WTC11 (cell line): Measurements from ENCODE around the gene TLK1. TPM values are rescaled to one million over a fixed set of nuclear protein-coding genes. Genes with fewer than 3 reads are reported as not detected.

Experiments used
- ATAC-seq: fragments of 200-7000 bp; cut with Tn5 transposase; 2 replicates; pipeline ENCODE4 v1.10.0; 2021; ENCODE audit warnings: mild to moderate bottlenecking, moderate library complexity
- CTCF ChIA-PET: fragments of 300-600 bp; sonication (Branson Sonifier 250); formaldehyde crosslinking; loops from one replicate; lab custom pipeline; 2021; ENCODE audit warnings: antibody characterized with exemption; lab: Charles Lee
- POLR2A ChIA-PET: fragments of 350-600 bp; sonication (Branson Sonifier 250); formaldehyde crosslinking; loops from one replicate; lab custom pipeline; 2021; ENCODE audit warnings: antibody characterized with exemption; lab: Charles Lee
- DNase-seq: peaks from one replicate; pipeline ENCODE4 v3.0.0; 2021; ENCODE audit warnings: low spot score
- H3K27ac Mint-ChIP-seq: 2 replicates; pipeline ENCODE4 v1.8.0; 2021; ENCODE audit warnings: mixed read lengths
- H3K27me3 Mint-ChIP-seq: 2 replicates; pipeline ENCODE4 v1.8.0; 2021; ENCODE audit warnings: low read depth, mild to moderate bottlenecking, moderate library complexity, mixed read lengths
- H3K36me3 Mint-ChIP-seq: 2 replicates; pipeline ENCODE4 v1.8.0; 2021; ENCODE audit warnings: mixed read lengths
- H3K4me1 Mint-ChIP-seq: 2 replicates; pipeline ENCODE4 v1.8.0; 2022; ENCODE audit warnings: mixed read lengths
- H3K4me3 Mint-ChIP-seq: 2 replicates; pipeline ENCODE4 v1.8.0; 2021; ENCODE audit warnings: mild to moderate bottlenecking, moderate library complexity, mixed read lengths
- H3K9me3 Mint-ChIP-seq: 2 replicates; pipeline ENCODE4 v1.8.0; 2021; ENCODE audit warnings: mixed read lengths
- ARID4B ChIP-seq: sonication (generic); formaldehyde crosslinking; IDR thresholded peaks from 2 replicates; pipeline ENCODE4 v1.8.0; 2023; ENCODE audit warnings: missing genetic modification reagents, mild to moderate bottlenecking, borderline replicate concordance
- E2F4 ChIP-seq: sonication (generic); formaldehyde crosslinking; IDR thresholded peaks from 2 replicates; pipeline ENCODE4 v1.8.1; 2022; ENCODE audit warnings: low read depth, mild to moderate bottlenecking, moderate library complexity, missing genetic modification reagents, borderline replicate concordance
- FOXJ3 ChIP-seq: sonication (generic); formaldehyde crosslinking; IDR thresholded peaks from 2 replicates; pipeline ENCODE4 v1.9.0; 2021; ENCODE audit warnings: missing genetic modification reagents, mild to moderate bottlenecking, borderline replicate concordance
- FOXP4 ChIP-seq: sonication (generic); formaldehyde crosslinking; IDR thresholded peaks from 2 replicates; pipeline ENCODE4 v1.8.0; 2022; ENCODE audit warnings: mild to moderate bottlenecking, missing genetic modification reagents
- RELA ChIP-seq: sonication (generic); formaldehyde crosslinking; IDR thresholded peaks from 2 replicates; pipeline ENCODE4 v1.8.1; 2022; ENCODE audit warnings: missing genetic modification reagents, mild to moderate bottlenecking, borderline replicate concordance
- STAT6 ChIP-seq: sonication (generic); formaldehyde crosslinking; conservative IDR thresholded peaks from 2 replicates; pipeline ENCODE4 v1.8.1; 2023; ENCODE audit warnings: mild to moderate bottlenecking, low read depth, missing genetic modification reagents, moderate library complexity
- USF1 ChIP-seq: sonication (generic); formaldehyde crosslinking; IDR thresholded peaks from 2 replicates; pipeline ENCODE4 v1.8.0; 2022; ENCODE audit warnings: mild to moderate bottlenecking, missing genetic modification reagents
- total RNA-seq: library from RNA; stranded (reverse); gene quantifications from 3 replicates; pipeline ENCODE4 v1.2.3, GENCODE V29; 2021
- TF ChIP-seq, protein P1 (sequence below): sonication (generic); formaldehyde crosslinking; IDR thresholded peaks from 2 replicates; pipeline ENCODE4 v1.8.1; 2022; ENCODE audit warnings: missing genetic modification reagents, borderline replicate concordance

Gene TLK1
- total RNA-seq, 1 experiment from 2014 or later, result 91.1 TPM

DNA sequence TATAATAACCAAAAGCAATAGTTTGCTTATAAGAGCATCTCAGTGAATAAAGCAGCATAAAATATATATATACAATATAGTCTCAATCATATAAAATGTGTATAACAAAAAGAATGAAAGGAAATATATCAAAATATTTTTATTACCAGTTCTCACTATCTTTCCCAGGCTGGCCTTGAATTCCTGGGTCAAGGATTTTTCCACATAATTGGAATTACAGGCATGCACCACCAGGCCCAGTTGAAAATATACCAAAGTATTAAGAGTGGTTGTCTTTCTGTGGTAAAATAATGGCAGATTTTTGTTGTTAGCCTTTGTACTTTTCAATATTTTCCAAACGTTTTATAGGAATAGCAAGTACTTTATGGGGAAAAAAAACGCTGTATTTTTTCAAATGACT lies 8.6 kb upstream of the TLK1 start (continued):
- TF ChIP-seq E2F4, result no peak
- TF ChIP-seq, all 79 proteins: peak for 0

GRCh38 chr2:171167352-171167997 lies 6.8 kb upstream of the TLK1 start:
- TF ChIP-seq E2F4 (no peak), ARID4B (CRISPR knock-in tag) (no peak), STAT6 (CRISPR knock-in tag) (no peak)
- TF ChIP-seq, protein P1, sequence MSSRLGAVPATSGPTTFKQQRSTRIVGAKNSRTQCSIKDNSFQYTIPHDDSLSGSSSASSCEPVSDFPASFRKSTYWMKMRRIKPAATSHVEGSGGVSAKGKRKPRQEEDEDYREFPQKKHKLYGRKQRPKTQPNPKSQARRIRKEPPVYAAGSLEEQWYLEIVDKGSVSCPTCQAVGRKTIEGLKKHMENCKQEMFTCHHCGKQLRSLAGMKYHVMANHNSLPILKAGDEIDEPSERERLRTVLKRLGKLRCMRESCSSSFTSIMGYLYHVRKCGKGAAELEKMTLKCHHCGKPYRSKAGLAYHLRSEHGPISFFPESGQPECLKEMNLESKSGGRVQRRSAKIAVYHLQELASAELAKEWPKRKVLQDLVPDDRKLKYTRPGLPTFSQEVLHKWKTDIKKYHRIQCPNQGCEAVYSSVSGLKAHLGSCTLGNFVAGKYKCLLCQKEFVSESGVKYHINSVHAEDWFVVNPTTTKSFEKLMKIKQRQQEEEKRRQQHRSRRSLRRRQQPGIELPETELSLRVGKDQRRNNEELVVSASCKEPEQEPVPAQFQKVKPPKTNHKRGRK, result no peak
- TF ChIP-seq, all 79 proteins: peak for 0

DNA sequence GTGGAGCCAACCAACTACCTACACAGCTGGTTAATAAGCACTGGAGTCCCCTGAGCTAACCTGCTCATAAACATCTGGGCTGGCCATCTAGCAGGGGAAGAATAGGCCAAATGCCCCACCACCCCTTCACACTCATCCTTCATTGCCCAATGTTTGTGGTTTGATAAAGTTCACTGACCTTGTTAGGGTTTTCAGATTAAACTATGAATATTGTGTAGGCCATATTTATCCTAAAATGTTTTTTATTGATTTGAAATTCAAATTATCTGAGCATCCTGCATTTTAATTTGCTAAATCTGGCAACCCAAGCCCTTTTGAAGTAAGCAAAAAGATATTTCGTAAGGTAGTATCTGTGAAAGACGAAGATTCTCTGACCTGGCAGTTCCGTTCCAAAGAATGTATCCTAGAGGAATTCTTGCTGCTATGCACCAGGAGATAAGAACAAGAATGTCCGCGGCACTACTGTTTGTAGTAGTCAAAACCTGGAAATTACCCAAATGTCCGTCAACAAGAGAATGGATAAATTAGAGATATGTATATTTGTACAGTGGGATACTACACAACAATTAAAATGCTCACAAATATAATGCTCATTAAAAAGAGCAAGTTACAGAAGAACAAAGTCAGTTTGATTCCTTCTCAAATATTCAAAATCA lies 5.8 kb upstream of the TLK1 start:
- ChIA-PET CTCF (no interaction called here), POLR2A (no interaction called here)
- H3K4me1 Mint-ChIP-seq, result peaks cover 25% of the 10 kb centered on the region
- no peak for ATAC-seq
- no peak overlapping the region for H3K27ac Mint-ChIP-seq
- H3K9me3 Mint-ChIP-seq, result no peaks in the 10 kb centered on the region
- no peak for DNase-seq
- no peak overlapping the region for H3K4me3 Mint-ChIP-seq
- H3K27me3 Mint-ChIP-seq, result no peaks in the 10 kb centered on the region
- no peaks in the 10 kb centered on the region for H3K36me3 Mint-ChIP-seq
- TF ChIP-seq ARID4B (CRISPR knock-in tag) (no peak), FOXP4 (CRISPR knock-in tag) (no peak), RELA (CRISPR knock-in tag) (no peak), USF1 (CRISPR knock-in tag) (no peak), FOXJ3 (no peak)

More at GRCh38 chr2:171167352-171167997, 6.8 kb upstream of the TLK1 start:
- ChIA-PET CTCF (no interaction called here), POLR2A (interaction anchor here (0.6 kb wide), 1 partner anchor 282 kb away, joined by 4 read pairs; no protein-coding TSS in a partner anchor)
- no peak overlapping the region for H3K4me3 Mint-ChIP-seq
- H3K4me1 Mint-ChIP-seq, result peaks cover 18% of the 10 kb centered on the region
- H3K9me3 Mint-ChIP-seq, result 0 out of 2 replicates have a peak, but pooled peaks cover under 1% of the 10 kb centered on the region
- no peaks in the 10 kb centered on the region for H3K27me3 Mint-ChIP-seq
- ATAC-seq (no peak), DNase-seq (no peak)
- H3K36me3 Mint-ChIP-seq, result no peaks in the 10 kb centered on the region
- H3K27ac Mint-ChIP-seq, result no peak overlapping the region
